GM12873 (cell line): Measurements from ENCODE around the gene KIF16B.

Source experiments
- TF ChIP-seq, protein P1 (sequence below): IDR thresholded peaks from 2 replicates; pipeline ENCODE4 v1.5.1; 2012; ENCODE audit warnings: low read depth, mild to moderate bottlenecking, moderate library complexity, low read length, control low read depth; ENCODE audit not compliant: insufficient read depth; ENCODE audit errors: missing control alignments

KIF16B gene

GRCh38 chr20:16576219-16576618 is 3.0 kb upstream of the KIF16B start:
- TF ChIP-seq, protein P1, sequence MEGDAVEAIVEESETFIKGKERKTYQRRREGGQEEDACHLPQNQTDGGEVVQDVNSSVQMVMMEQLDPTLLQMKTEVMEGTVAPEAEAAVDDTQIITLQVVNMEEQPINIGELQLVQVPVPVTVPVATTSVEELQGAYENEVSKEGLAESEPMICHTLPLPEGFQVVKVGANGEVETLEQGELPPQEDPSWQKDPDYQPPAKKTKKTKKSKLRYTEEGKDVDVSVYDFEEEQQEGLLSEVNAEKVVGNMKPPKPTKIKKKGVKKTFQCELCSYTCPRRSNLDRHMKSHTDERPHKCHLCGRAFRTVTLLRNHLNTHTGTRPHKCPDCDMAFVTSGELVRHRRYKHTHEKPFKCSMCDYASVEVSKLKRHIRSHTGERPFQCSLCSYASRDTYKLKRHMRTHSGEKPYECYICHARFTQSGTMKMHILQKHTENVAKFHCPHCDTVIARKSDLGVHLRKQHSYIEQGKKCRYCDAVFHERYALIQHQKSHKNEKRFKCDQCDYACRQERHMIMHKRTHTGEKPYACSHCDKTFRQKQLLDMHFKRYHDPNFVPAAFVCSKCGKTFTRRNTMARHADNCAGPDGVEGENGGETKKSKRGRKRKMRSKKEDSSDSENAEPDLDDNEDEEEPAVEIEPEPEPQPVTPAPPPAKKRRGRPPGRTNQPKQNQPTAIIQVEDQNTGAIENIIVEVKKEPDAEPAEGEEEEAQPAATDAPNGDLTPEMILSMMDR, result no peak

DNA sequence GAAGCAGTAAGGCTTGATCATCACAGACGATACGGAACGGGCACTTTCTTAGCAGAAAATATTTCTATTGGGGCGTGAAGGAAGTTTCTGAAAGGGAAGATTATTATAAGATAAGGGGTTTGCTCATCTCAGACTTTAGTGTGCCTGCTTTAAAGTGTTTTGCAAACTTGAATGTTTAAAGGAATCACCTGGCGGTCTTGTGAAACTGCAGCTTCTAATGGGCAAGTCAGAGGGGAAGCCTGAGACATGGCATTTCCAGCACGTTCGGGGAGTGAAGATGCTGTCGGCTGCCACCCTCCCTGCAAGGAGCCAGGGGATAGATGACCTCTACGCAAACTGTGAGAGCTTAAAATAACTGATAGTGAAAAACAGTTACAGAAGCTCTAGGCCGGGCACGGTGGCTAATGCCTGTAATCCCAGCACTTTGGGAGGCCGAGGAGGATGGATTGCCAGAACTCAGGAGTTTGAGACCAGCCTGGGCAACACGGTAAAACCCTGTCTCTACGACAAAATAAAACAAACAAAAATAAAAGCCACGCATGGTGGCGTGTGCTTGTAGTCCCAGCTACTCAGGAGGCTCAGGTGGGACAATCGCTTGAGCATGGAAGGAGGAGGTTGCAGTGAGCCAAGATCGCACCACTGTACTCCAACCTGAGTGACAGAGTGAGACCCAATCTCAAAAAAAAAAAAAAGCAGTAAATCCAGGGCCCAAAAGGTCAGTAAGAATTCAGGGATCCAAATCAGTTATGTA is 2.3 kb upstream of the KIF16B start:
- TF ChIP-seq, protein P1, result no peak

GRCh38 chr20:16574656-16575355 is 1.6 kb upstream of the KIF16B start:
- TF ChIP-seq, protein P1, result no peak

GRCh38 chr20:16571333-16571732 is 1.9 kb downstream of the KIF16B start:
- TF ChIP-seq, protein P1, result no peak

DNA sequence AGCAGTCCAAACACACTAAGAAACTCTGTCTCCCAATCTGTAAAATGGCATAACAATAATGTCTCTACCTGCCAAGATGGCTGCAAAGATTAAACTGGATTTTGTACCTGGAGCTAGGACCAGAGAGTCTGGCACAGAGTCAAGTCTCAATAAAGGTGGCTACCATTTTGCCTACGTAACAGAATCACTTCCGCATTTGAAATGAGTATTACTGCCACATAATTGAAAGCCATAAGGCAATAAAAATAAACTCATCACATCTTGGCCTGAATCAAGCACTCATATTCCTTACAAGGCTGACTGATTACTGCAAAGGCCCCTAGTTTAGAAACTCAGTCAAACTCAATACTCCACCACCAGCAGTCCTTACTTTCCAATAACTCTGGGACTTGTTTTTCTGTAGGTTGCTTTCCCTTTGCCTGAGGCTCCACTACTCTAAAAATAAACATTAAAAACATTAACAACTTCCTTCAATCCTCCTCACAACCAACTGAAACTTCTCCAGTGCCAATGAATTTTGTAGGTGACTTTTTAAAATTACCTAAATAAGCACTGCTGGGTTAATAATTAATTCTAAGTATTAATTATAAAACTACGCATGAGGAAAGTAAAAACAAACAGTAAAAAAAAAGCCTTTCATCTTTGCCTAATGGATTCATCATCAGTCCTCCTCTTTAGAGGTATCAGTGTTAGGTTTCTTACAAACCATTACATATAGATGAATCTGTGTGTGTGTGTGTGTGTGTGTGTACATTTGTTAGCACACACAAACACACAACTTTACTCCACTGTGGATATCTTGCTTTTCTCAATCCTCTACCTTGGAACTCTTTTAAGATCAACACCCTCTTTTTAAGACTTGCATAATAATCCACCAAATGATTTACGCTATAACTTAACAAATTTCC is 3.7 kb downstream of the KIF16B start:
- TF ChIP-seq, protein P1, result no peak

GRCh38 chr20:16566080-16566479 is 7.2 kb downstream of the KIF16B start:
- TF ChIP-seq, protein P1, result no peak
